Parathyroid adenoma (tissue), 2 donors: ENCODE results near the gene GALNT12.

Source experiments
- H2AFZ ChIP-seq: fragments of 300-600 bp; sonication (generic); one replicate; pipeline ENCODE4 v1.7.0; 2017; ENCODE audit warnings: antibody characterized with exemption, mild to moderate bottlenecking
- H3K27ac ChIP-seq: fragments of 300-600 bp; sonication (generic); one replicate; pipeline ENCODE4 v1.7.0; 2017
- H3K27me3 ChIP-seq: fragments of 300-600 bp; sonication (generic); one replicate; pipeline ENCODE4 v1.7.0; 2017; ENCODE audit warnings: low read length; ENCODE audit not compliant: control insufficient read depth, insufficient read depth
- H3K36me3 ChIP-seq: fragments of 300-600 bp; sonication (generic); one replicate; pipeline ENCODE4 v1.7.0; 2017; ENCODE audit warnings: low read length; ENCODE audit not compliant: control insufficient read depth, insufficient read depth
- H3K4me1 ChIP-seq: fragments of 300-600 bp; sonication (generic); one replicate; pipeline ENCODE4 v1.7.0; 2017; ENCODE audit warnings: control low read depth
- H3K4me2 ChIP-seq: fragments of 300-600 bp; sonication (generic); one replicate; pipeline ENCODE4 v1.7.0; 2017; ENCODE audit warnings: low read length
- H3K4me3 ChIP-seq: fragments of 300-600 bp; sonication (generic); one replicate; pipeline ENCODE4 v1.7.0; 2017; ENCODE audit warnings: low read depth, low read length
- H3K79me2 ChIP-seq: fragments of 300-600 bp; sonication (generic); one replicate; pipeline ENCODE4 v1.7.0; 2017; ENCODE audit warnings: control low read depth
- H3K9ac ChIP-seq: fragments of 300-600 bp; sonication (generic); one replicate; pipeline ENCODE4 v1.7.0; 2017; ENCODE audit warnings: mild to moderate bottlenecking
- H3K9me3 ChIP-seq: fragments of 300-600 bp; sonication (generic); one replicate; pipeline ENCODE4 v1.7.0; 2017; ENCODE audit warnings: low read length; ENCODE audit not compliant: control insufficient read depth
- CTCF ChIP-seq: fragments of 300-600 bp; sonication (generic); IDR thresholded peaks from one replicate; pipeline ENCODE4 v1.7.0; 2017; ENCODE audit warnings: antibody characterized with exemption, mild to moderate bottlenecking
- donor health status: primary hyperparathyroidism.

Gene GALNT12

GRCh38 chr9:98786750-98787510, 20.5 kb upstream of the GALNT12 start:
- Histone ChIP-seq H3K79me2 (no peaks in the 10 kb centered on the region), H3K27ac (no peak overlapping the region), H3K9ac (no peak overlapping the region), H2AFZ (no peak overlapping the region), H3K36me3 (no peaks in the 10 kb centered on the region), H3K27me3 (no peaks in the 10 kb centered on the region), H3K4me1 (peaks cover 2% of the 10 kb centered on the region), H3K9me3 (no peaks in the 10 kb centered on the region), H3K4me2 (no peak overlapping the region), H3K4me3 (no peak overlapping the region)
- TF ChIP-seq CTCF: no peak

- Histone ChIP-seq H2AFZ (no peak overlapping the region), H3K9ac (no peak overlapping the region), H3K27ac (no peak overlapping the region), H3K36me3 (no peaks in the 10 kb centered on the region), H3K79me2 (no peaks in the 10 kb centered on the region), H3K9me3 (no peaks in the 10 kb centered on the region), H3K4me3 (no peak overlapping the region), H3K4me2 (no peak overlapping the region), H3K27me3 (no peaks in the 10 kb centered on the region), H3K4me1 (peaks cover 6% of the 10 kb centered on the region)
- TF ChIP-seq CTCF: no peak
Observed at GRCh38 chr9:98787766-98788335, 19.6 kb upstream of the GALNT12 start.

- Histone ChIP-seq H3K4me3 (no peak overlapping the region), H3K4me2 (no peak overlapping the region)
Observed at GRCh38 chr9:98789483-98790133, 17.9 kb upstream of the GALNT12 start.

GRCh38 chr9:98790134-98790841, 17.2 kb upstream of the GALNT12 start:
- TF ChIP-seq CTCF: no peak
- no peaks in the 10 kb centered on the region for H3K79me2 ChIP-seq
- peaks cover 6% of the 10 kb centered on the region for H3K4me1 ChIP-seq

More at GRCh38 chr9:98789483-98790133, 17.9 kb upstream of the GALNT12 start:
- Histone ChIP-seq H3K27me3 (no peaks in the 10 kb centered on the region), H3K9ac (no peak overlapping the region), H3K4me1 (peaks cover 6% of the 10 kb centered on the region), H3K27ac (no peak overlapping the region), H2AFZ (no peak overlapping the region), H3K79me2 (no peaks in the 10 kb centered on the region), H3K36me3 (no peaks in the 10 kb centered on the region), H3K9me3 (no peaks in the 10 kb centered on the region)
- TF ChIP-seq CTCF: no peak

More at GRCh38 chr9:98790134-98790841, 17.2 kb upstream of the GALNT12 start:
- H3K36me3 ChIP-seq: no peaks in the 10 kb centered on the region
- H3K9me3 ChIP-seq: no peaks in the 10 kb centered on the region
- H2AFZ ChIP-seq: no peak overlapping the region
- no peak overlapping the region for H3K27ac ChIP-seq
- H3K27me3 ChIP-seq: no peaks in the 10 kb centered on the region
- H3K4me2 ChIP-seq: no peak overlapping the region
- no peak overlapping the region for H3K9ac ChIP-seq
- no peak overlapping the region for H3K4me3 ChIP-seq
